Stomach (tissue), 4 donors: Measurements from ENCODE around the gene PGA4.

Source experiments
- CTCF ChIP-seq, 7 experiments: fragments of 450-650 bp in 4 of 7; fragments of 200-600 bp in 3 of 7; sonication (generic) in 3 of 7; IDR thresholded peaks; one replicate each; pipeline ENCODE4 v1.5.1; 2016 to 2019; ENCODE audit warnings: antibody characterized with exemption in 7 of 7, control low read depth in 2 of 7, mild to moderate bottlenecking in 1 of 7
- EP300 ChIP-seq: sonication (generic); formaldehyde crosslinking; IDR thresholded peaks from one replicate; pipeline ENCODE4 v1.6.1; 2017; ENCODE audit warnings: antibody characterized with exemption
- POLR2A ChIP-seq, 4 donors: fragments of 450-650 bp; IDR thresholded peaks; one replicate each; pipeline ENCODE4 v1.6.1; 2016; ENCODE audit warnings: antibody characterized with exemption in 4 of 4, control low read depth in 2 of 4, mild to moderate bottlenecking in 1 of 4, moderate library complexity in 1 of 4

DNA sequence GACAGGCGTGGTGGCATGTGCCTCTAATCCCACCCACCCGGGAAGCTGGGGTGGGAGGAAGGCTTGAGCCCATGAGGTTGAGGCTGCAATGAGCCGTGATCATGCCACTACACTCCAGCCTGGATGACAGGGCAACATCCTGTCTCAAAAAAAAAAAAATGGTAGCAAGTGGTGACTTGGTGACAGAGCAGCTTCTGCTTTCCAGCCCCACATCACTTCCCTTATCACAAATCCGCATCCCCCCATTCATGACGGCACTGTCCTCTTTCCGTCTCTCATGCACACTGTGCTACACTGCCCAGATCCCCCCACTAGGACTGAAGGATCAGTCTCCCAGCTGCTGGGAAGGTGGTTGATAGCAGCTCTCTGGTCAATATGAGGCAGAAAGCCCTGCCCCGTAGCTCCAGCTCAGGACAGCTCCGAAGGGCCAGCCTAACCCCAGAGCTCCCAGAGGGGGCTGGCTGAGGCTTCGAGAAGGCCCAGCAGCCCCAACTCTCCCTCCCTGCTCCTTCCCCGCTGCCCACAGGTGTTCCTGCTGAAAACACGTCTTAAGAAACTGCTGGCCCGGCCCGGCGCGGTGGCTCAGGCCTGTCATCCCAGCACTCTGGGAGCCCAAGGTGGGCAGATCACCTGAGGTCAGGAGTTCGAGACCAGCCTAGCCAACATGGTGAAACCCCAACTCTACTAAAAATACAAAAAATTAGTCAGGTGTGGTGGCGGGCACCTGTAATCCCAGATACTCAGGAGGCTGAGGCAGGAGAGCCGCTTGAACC lies 34.7 kb downstream of the PGA4 start:
- TF ChIP-seq EP300 (no peak), CTCF (IDR thresholded peaks at IDR 0.05) (no peak), POLR2A (IDR thresholded peaks at IDR 0.05) (no peak)
